Measurements from ENCODE around the gene PNKP.

DNA sequence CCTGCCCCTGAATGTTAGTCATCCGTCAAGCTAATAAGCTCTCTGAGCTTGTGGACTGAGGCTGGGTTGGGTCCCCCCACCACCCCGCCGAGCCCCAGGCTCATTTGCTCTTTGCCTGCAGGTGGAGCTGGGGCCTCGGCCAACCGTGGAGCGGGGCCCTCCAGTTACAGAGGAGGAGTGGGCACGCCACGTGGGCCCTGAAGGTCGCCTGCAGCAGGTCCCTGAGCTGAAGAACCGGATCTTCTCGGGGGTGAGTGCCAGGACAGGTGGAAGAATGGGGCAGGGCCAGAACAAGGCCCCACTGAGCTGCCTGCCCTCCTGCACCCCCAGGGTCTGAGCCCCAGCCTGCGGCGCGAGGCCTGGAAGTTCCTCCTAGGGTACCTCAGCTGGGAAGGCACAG is 15.3 kb upstream of the PNKP start:
- TF ChIP-seq, protein P1, sequence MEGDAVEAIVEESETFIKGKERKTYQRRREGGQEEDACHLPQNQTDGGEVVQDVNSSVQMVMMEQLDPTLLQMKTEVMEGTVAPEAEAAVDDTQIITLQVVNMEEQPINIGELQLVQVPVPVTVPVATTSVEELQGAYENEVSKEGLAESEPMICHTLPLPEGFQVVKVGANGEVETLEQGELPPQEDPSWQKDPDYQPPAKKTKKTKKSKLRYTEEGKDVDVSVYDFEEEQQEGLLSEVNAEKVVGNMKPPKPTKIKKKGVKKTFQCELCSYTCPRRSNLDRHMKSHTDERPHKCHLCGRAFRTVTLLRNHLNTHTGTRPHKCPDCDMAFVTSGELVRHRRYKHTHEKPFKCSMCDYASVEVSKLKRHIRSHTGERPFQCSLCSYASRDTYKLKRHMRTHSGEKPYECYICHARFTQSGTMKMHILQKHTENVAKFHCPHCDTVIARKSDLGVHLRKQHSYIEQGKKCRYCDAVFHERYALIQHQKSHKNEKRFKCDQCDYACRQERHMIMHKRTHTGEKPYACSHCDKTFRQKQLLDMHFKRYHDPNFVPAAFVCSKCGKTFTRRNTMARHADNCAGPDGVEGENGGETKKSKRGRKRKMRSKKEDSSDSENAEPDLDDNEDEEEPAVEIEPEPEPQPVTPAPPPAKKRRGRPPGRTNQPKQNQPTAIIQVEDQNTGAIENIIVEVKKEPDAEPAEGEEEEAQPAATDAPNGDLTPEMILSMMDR (IDR thresholded peaks at IDR 0.05; ENCODE audit: low read depth, low read length, poor library complexity, severe bottlenecking): no peak
- no peak for TF ChIP-seq EZH2phosphoT487 (IDR thresholded peaks at IDR 0.05; ENCODE audit: borderline replicate concordance, low read length)
